Prostate gland (tissue), 2 donors: ENCODE results near the gene TTN.

ENCODE experiments used
- CTCF ChIP-seq, 4 experiments: fragments of 200-600 bp in 2 of 4; fragments of 450-650 bp in 2 of 4; sonication (generic) in 2 of 4; IDR thresholded peaks; 1 replicate in 3 of 4; 2 replicates in 1 of 4; pipeline ENCODE4 v1.5.1; 2016 to 2019; ENCODE audit warnings: antibody characterized with exemption in 4 of 4, mild to moderate bottlenecking in 2 of 4, moderate library complexity in 2 of 4
- POLR2A ChIP-seq: fragments of 450-650 bp; IDR thresholded peaks from one replicate; pipeline ENCODE4 v1.6.1; 2016; ENCODE audit warnings: antibody characterized with exemption, mild to moderate bottlenecking

GRCh38 chr2:178843697-178844096 is 36.5 kb upstream of the TTN start:
- TF ChIP-seq CTCF (IDR thresholded peaks at IDR 0.05) = no peak
- TF ChIP-seq POLR2A = no peak
